PC-3 (cell line): ENCODE measurements around the gene TMEM44.

Experiments used
- EZH2 ChIP-seq: fragments of 300-600 bp; sonication (generic); IDR thresholded peaks from one replicate; pipeline ENCODE4 v1.6.1; 2017; ENCODE audit warnings: antibody characterized with exemption, mild to moderate bottlenecking, low read length; ENCODE audit not compliant: unreplicated experiment
- EZH2phosphoT487 ChIP-seq: fragments of 300-600 bp; sonication (generic); IDR thresholded peaks from 2 replicates; pipeline ENCODE4 v1.6.1; 2018; ENCODE audit warnings: mild to moderate bottlenecking, antibody characterized with exemption, low read length, borderline replicate concordance

- no peak for TF ChIP-seq EZH2phosphoT487
- no peak for TF ChIP-seq EZH2
Measured at GRCh38 chr3:194555175-194556062, 77.8 kb downstream of the TMEM44 start.
